GOT3 (cell line): Measurements from ENCODE around the gene USH1G.

Experiments used
- DNase-seq: peaks from one replicate; lab custom pipeline; 2025; ENCODE audit warnings: mixed read lengths; lab: John Stamatoyannopoulos, UW

The USH1G gene

GRCh38 chr17:74903671-74904070 lies 19.4 kb downstream of the USH1G start:
- no peak for DNase-seq

GRCh38 chr17:74903034-74903433 lies 20.0 kb downstream of the USH1G start:
- DNase-seq = no peak

GRCh38 chr17:74901353-74902135 lies 21.5 kb downstream of the USH1G start:
- DNase-seq = no peak

- no peak for DNase-seq
These were observed 22.8 kb downstream of the USH1G start for GRCh38 chr17:74900208-74900607.

GRCh38 chr17:74898376-74898946 lies 24.6 kb downstream of the USH1G start:
- no peak for DNase-seq

GRCh38 chr17:74893936-74894671 lies 29.0 kb downstream of the USH1G start:
- DNase-seq = no peak

GRCh38 chr17:74892974-74893911 lies 29.8 kb downstream of the USH1G start, which contains the start of gene FADS6:
Gene FADS6 (minus strand): TSS chr17:74893633. CDS start chr17:74893595, 38 bp downstream.
- no peak for DNase-seq

GRCh38 chr17:74892013-74892841 lies 30.8 kb downstream of the USH1G start:
- DNase-seq = no peak

GRCh38 chr17:74890554-74890953 lies 32.5 kb downstream of the USH1G start:
- no peak for DNase-seq

GRCh38 chr17:74888469-74888868 lies 34.6 kb downstream of the USH1G start:
- DNase-seq = no peak

- DNase-seq = no peak
These were observed 39.8 kb downstream of the USH1G start for GRCh38 chr17:74883241-74883745.

- DNase-seq = no peak
These were observed 40.4 kb downstream of the USH1G start for GRCh38 chr17:74882517-74883240.

- DNase-seq = no peak
These were observed 42.0 kb downstream of the USH1G start for GRCh38 chr17:74881073-74881472.

GRCh38 chr17:74879308-74879707 lies 43.7 kb downstream of the USH1G start:
- DNase-seq = no peak

- DNase-seq = no peak
These were observed 44.4 kb downstream of the USH1G start for GRCh38 chr17:74878658-74879057.

- DNase-seq = no peak
These were observed 45.2 kb downstream of the USH1G start for GRCh38 chr17:74877592-74878548.

- DNase-seq = no peak
These were observed 47.0 kb downstream of the USH1G start for GRCh38 chr17:74875977-74876593.
